Transverse colon (tissue), 4 donors: ENCODE measurements around the gene MCL1. TPM values are rescaled to one million over a fixed set of nuclear protein-coding genes. Genes with fewer than 3 reads are reported as not detected.

Experiments used
- DNase-seq: peaks from one replicate; pipeline ENCODE4 v3.0.0-alpha.2; 2019
- H3K27ac ChIP-seq, 4 donors: fragments of 200-600 bp; sonication (generic); 2 replicates each; pipeline ENCODE4 v1.5.1; 2016 to 2018; ENCODE audit warnings: inconsistent platforms in 4 of 4
- H3K27me3 ChIP-seq: fragments of 200-600 bp; sonication (generic); 2 replicates; pipeline ENCODE4 v1.5.1; 2017; ENCODE audit warnings: inconsistent platforms
- H3K36me3 ChIP-seq, 4 donors: fragments of 200-600 bp; sonication (generic); 2 replicates each; pipeline ENCODE4 v1.5.1; 2017 to 2019; ENCODE audit warnings: inconsistent platforms in 4 of 4
- H3K4me1 ChIP-seq, 4 donors: fragments of 200-600 bp; sonication (generic); 2 replicates each; pipeline ENCODE4 v1.5.1; 2017 to 2020; ENCODE audit warnings: inconsistent platforms in 4 of 4
- H3K4me3 ChIP-seq, 4 donors: fragments of 200-600 bp; sonication (generic); 1 replicate in 1 of 4; 2 replicates in 3 of 4; pipeline versions ENCODE4 v1.5.1 to v1.6.1; 2017 to 2019; ENCODE audit warnings: inconsistent platforms in 4 of 4
- H3K9me3 ChIP-seq, 2 donors: fragments of 200-600 bp; sonication (generic); 2 replicates each; pipeline ENCODE4 v1.5.1; 2017 to 2019; ENCODE audit warnings: inconsistent platforms in 2 of 2
- EP300 ChIP-seq: sonication (generic); formaldehyde crosslinking; IDR thresholded peaks from one replicate; pipeline ENCODE4 v1.6.1; 2017; ENCODE audit warnings: antibody characterized with exemption, low read depth
- POLR2A ChIP-seq: fragments of 450-650 bp; IDR thresholded peaks from one replicate; pipeline ENCODE4 v1.6.1; 2016; ENCODE audit warnings: antibody characterized with exemption, mild to moderate bottlenecking, moderate library complexity
- POLR2AphosphoS5 ChIP-seq, 3 donors: sonication (generic); formaldehyde crosslinking; IDR thresholded peaks; one replicate each; pipeline ENCODE4 v1.6.1; 2016; ENCODE audit warnings: antibody characterized with exemption in 3 of 3
- WGBS, 2 donors: methylation state at CpG; one replicate each; pipeline ENCODE4 v1.1.5; 2018; ENCODE audit warnings: low coverage in 1 of 2; 5-methylcytosine and 5-hydroxymethylcytosine counted together
- in situ Hi-C, 4 donors: fragments of 200-750 bp; cut with MboI; loops; one replicate each; pipeline versions ENCODE4 v1.15.0 to v1.15.1; 2017; ENCODE audit warnings: low sequenced_read_pairs in 3 of 4, low pct_ligation_motif_present in 1 of 4, low pct_unique_long_range_greater_than_20kb in 1 of 4
- intact Hi-C: fragments of 100-400 bp; cut with DNase I; formaldehyde crosslinking; loops from one replicate; pipeline ENCODE4 v1.15.1; 2023; ENCODE audit warnings: low total_unique reads
- total RNA-seq, 4 donors: library from RNA; depleted of rRNA; stranded (reverse); fragments of >200 nt; gene quantifications; one replicate each; pipeline ENCODE4 v1.1.0, GENCODE V29; 2016
- TF ChIP-seq, protein P1 (sequence below), 5 experiments: fragments of 200-600 bp in 3 of 5; fragments of 450-650 bp in 2 of 5; sonication (generic) in 3 of 5; IDR thresholded peaks; 1 replicate in 2 of 5; 2 replicates in 3 of 5; pipeline ENCODE4 v1.5.1; 2016 to 2017; ENCODE audit warnings: antibody characterized with exemption in 5 of 5, inconsistent platforms in 3 of 5, mild to moderate bottlenecking in 2 of 5, moderate library complexity in 1 of 5

The MCL1 gene
- total RNA-seq, 4 donors from 2014 or later: 176 to 395 (median 269) TPM

DNA sequence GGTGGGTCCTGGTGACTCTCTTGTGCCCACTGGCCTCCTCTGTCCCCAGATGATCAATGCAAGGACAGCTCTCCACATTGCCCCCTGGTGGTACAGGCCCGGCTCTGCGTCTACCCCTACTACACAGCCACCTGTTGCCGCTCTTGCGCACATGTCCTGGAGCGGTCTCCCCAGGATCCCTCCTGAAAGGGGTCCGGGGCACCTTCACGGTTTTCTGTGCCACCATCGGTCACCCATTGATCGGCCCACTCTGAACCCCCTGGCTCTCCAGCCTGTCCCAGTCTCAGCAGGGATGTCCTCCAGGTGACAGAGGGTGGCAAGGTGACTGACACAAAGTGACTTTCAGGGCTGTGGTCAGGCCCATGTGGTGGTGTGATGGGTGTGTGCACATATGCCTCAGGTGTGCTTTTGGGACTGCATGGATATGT, 19.4 kb downstream of the MCL1 start:
- in situ Hi-C loops (loop anchor here in 1 of 4 donors (10.0 kb wide), 1 partner anchor 55 kb away; no protein-coding TSS in a partner anchor), intact Hi-C loops (loop anchor here (2.0 to 5.0 kb wide), 2 partner anchors 17 to 57 kb away; no protein-coding TSS in a partner anchor)
- H3K4me3 ChIP-seq: peak overlapping the region in 2 of 4 donors; percentile 42 to 61
- H3K27me3 ChIP-seq: no peaks in the 10 kb centered on the region
- 14% methylated on average over 9 of the region's 9 CpGs; no CpG with 5 or more reads in 1 of the 2 donors for WGBS, 2 donors
- peak; percentile 85 for DNase-seq
- H3K9me3 ChIP-seq: no peaks in the 10 kb centered on the region
- TF ChIP-seq POLR2AphosphoS5 (IDR thresholded peaks at IDR 0.05): peak in 2 of 3 donors; percentile 5 to 32
- no peak for TF ChIP-seq EP300
- no peak for TF ChIP-seq POLR2A
- TF ChIP-seq, protein P1, sequence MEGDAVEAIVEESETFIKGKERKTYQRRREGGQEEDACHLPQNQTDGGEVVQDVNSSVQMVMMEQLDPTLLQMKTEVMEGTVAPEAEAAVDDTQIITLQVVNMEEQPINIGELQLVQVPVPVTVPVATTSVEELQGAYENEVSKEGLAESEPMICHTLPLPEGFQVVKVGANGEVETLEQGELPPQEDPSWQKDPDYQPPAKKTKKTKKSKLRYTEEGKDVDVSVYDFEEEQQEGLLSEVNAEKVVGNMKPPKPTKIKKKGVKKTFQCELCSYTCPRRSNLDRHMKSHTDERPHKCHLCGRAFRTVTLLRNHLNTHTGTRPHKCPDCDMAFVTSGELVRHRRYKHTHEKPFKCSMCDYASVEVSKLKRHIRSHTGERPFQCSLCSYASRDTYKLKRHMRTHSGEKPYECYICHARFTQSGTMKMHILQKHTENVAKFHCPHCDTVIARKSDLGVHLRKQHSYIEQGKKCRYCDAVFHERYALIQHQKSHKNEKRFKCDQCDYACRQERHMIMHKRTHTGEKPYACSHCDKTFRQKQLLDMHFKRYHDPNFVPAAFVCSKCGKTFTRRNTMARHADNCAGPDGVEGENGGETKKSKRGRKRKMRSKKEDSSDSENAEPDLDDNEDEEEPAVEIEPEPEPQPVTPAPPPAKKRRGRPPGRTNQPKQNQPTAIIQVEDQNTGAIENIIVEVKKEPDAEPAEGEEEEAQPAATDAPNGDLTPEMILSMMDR (IDR thresholded peaks at IDR 0.05): peak; percentile 90 to 97 (median 95)
- peak overlapping the region; percentile 98 to 99 (median 98) for H3K27ac ChIP-seq
- H3K4me1 ChIP-seq: peaks cover 37 to 61% (median 55%) of the 10 kb centered on the region in 4 donors
- H3K36me3 ChIP-seq: no peaks in the 10 kb centered on the region

DNA sequence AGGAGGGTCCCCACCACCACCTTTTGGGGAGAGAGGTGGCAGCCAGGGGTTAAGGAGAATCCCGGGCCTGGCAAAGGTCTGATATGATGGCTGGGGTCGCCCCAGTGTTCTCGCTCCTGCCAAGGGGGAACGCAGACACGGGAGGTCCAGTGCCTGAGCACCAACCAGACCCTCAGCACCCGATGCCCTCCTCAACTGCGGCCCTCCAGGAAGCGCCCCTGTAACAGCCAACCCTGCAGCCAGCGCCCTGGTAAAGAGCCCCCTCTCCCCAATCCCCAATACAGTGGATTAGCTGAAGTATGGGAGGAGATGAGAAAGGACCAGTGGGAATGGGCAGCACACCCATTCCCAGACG, 19.8 kb downstream of the MCL1 start:
- H3K36me3 ChIP-seq: no peaks in the 10 kb centered on the region
- DNase-seq: no peak
- 68% methylated on average over 10 of the region's 10 CpGs; no CpG with 5 or more reads in 1 of the 2 donors for WGBS, 2 donors
- peak overlapping the region in 1 of 4 donors; percentile 61 for H3K4me3 ChIP-seq
- TF ChIP-seq POLR2A (no peak), POLR2AphosphoS5 (IDR thresholded peaks at IDR 0.05) (no peak), EP300 (no peak)
- TF ChIP-seq, protein P1 (IDR thresholded peaks at IDR 0.05): no peak
- peaks cover 33 to 57% (median 51%) of the 10 kb centered on the region in 4 donors for H3K4me1 ChIP-seq
- in situ Hi-C loops (loop anchor here in 1 of 4 donors (10.0 kb wide), 1 partner anchor 55 kb away; no protein-coding TSS in a partner anchor), intact Hi-C loops (loop anchor here (2.0 to 5.0 kb wide), 2 partner anchors 17 to 58 kb away; no protein-coding TSS in a partner anchor)
- H3K9me3 ChIP-seq: no peaks in the 10 kb centered on the region
- H3K27ac ChIP-seq: peak overlapping the region; percentile 98 to 99 (median 98)
- H3K27me3 ChIP-seq: no peaks in the 10 kb centered on the region

DNA sequence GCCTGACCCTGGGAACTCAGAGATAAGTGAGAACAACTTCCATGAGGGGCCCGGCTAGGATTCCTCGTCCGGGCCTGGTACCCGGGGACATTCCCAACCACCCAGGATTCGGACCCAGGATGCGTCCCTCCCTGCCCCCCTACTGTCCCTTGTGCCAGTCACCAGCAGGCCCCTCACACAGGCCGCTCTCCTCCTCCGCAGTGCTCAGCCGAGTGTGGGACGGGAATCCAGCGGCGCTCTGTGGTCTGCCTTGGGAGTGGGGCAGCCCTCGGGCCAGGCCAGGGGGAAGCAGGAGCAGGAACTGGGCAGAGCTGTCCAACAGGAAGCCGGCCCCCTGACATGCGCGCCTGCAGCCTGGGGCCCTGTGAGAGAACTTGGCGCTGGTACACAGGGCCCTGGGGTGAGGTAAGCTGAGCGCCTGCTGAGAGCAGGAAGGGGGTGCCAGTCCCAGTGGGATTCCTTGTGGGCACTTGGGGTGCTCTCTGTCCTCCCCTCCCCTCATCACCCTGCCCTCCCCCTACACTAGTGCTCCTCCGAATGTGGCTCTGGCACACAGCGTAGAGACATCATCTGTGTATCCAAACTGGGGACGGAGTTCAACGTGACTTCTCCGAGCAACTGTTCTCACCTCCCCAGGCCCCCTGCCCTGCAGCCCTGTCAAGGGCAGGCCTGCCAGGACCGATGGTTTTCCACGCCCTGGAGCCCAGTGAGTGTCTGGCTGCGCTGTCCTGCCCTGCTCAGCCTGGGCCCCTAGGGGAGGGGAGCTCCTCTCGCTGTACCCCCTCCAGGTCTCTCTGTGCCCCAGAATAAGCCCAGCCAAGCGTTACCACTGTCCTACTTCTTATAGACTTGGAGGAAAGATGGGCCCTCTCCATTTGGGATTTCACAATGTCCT, 20.4 kb downstream of the MCL1 start:
- DNase-seq: peak; percentile 38
- H3K4me1 ChIP-seq: peaks cover 27 to 51% (median 45%) of the 10 kb centered on the region in 4 donors
- TF ChIP-seq, protein P1 (IDR thresholded peaks at IDR 0.05): no peak
- TF ChIP-seq POLR2AphosphoS5 (IDR thresholded peaks at IDR 0.05) (no peak), POLR2A (no peak), EP300 (no peak)
- H3K36me3 ChIP-seq: no peaks in the 10 kb centered on the region
- WGBS, 2 donors: 85% methylated on average over 28 of the region's 28 CpGs; no CpG with 5 or more reads in 1 of the 2 donors
- peak overlapping the region; percentile 98 to 99 (median 98) for H3K27ac ChIP-seq
- H3K4me3 ChIP-seq: no peak overlapping the region
- H3K9me3 ChIP-seq: no peaks in the 10 kb centered on the region
- intact Hi-C loops (no loop called here), in situ Hi-C loops (no loop called here)
- H3K27me3 ChIP-seq: no peaks in the 10 kb centered on the region

DNA sequence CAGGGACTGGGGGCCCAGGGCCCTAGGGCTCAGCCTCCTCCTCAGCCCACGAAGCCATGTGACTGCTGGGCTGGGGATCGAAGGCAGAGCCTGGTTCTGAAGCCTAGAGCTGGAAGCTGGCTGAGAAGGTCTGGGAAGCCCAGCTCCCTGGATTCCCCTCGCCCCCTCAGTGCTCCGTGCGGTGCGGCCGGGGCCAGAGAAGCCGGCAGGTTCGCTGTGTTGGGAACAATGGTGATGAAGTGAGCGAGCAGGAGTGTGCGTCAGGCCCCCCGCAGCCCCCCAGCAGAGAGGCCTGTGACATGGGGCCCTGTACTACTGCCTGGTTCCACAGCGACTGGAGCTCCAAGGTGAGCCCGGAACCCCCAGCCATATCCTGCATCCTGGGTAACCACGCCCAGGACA, 21.1 kb downstream of the MCL1 start:
- intact Hi-C loops (no loop called here), in situ Hi-C loops (no loop called here)

More for the DNA sequence above, 21.1 kb downstream of the MCL1 start:
- Histone ChIP-seq H3K27me3 (no peaks in the 10 kb centered on the region), H3K36me3 (no peaks in the 10 kb centered on the region), H3K4me1 (peaks cover 20 to 46% (median 38%) of the 10 kb centered on the region in 4 donors), H3K9me3 (no peaks in the 10 kb centered on the region), H3K4me3 (no peak overlapping the region), H3K27ac (peak overlapping the region; percentile 98 to 99 (median 98))
- DNase-seq: peak; percentile 8
- WGBS, 2 donors: 79% methylated on average over 15 of the region's 15 CpGs; no CpG with 5 or more reads in 1 of the 2 donors
- TF ChIP-seq POLR2A: no peak
- no peak for TF ChIP-seq EP300
- TF ChIP-seq, protein P1 (IDR thresholded peaks at IDR 0.05): no peak
- no peak for TF ChIP-seq POLR2AphosphoS5 (IDR thresholded peaks at IDR 0.05)
